Measurements from ENCODE around the gene NDST4. TPM values are rescaled to one million over a fixed set of nuclear protein-coding genes. Genes with fewer than 3 reads are reported as not detected.

Gene NDST4
- total RNA-seq, 1 experiment from 2014 or later: 0.07 TPM

DNA sequence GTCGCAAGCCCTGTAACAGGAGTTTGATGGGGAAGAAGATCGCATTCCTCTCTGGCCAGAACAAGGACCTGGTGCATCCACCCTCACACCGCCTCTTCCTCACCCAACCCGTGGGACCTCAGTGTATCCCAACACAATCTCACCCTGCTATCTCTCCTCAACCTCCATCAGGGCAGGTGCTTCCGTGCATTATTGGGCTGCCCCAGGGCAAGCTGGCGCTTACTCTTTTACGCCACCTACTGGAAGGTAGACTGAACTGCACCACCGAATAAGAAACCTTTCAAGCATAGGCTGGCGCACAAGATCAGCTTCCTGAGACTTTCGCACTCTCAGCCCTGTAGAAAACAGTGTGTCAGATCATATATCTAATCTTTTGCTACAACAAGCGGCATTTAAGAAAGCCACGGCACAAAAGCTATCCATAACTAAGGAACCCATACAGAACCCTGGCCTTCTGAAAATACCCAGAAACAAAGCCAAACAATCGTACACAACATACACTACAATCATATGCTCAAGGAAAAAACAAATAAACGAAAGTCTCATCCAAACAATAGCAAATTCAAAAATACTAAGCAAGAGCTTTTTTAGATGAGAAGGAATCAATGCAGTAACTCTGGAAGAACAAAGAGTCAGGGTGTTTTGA lies 305.5 kb downstream of the NDST4 start:
- DNase-seq (ENCODE audit: extremely low read depth, low read depth): peak; percentile 36

DNA sequence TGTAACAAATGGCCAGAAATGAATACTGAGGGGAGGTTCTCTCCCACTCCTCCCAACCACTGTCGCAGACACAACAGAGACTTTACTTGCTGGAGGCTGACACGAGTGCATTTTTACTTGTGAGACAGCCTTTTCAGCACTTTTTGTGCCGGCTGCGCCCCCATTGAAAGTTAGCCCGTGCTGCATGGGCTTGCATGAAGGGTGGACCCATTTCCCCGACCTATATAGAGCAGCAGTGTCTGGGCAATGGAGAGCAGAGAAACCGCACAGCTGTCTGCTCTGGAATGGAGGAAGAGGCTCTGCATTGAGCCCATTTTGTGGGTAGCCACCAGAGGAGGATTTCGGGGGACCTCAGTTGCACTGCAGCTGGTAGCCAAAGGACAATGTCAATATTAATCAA lies 306.1 kb downstream of the NDST4 start:
- no peak for DNase-seq (ENCODE audit: extremely low read depth, low read depth)

GRCh38 chr4:114791976-114792375 lies 321.4 kb downstream of the NDST4 start:
- DNase-seq (ENCODE audit: extremely low read depth, low read depth): no peak

- no peak for DNase-seq (ENCODE audit: extremely low read depth, low read depth)
Observed at GRCh38 chr4:114785570-114785969, 327.9 kb downstream of the NDST4 start.

DNA sequence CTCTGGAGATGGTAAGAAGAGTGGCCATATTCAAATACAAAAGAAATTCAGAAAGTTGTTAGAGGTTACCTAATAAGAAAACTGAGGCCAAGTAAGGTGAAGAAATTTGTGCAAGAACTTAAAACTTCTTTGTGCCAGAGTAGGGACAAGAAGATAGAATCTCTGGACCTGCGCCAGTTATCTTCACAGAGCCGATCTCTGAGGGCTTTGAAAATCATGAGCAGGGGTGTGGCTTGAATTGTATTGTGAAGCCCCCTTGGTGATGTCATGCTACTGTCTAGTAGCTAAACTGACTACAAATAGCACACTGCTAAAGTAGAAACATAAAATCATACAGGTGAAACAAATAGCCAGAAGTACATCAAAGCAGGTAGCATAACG lies 330.2 kb downstream of the NDST4 start:
- no peak for DNase-seq (ENCODE audit: extremely low read depth, low read depth)

GRCh38 chr4:114782415-114783214 lies 330.8 kb downstream of the NDST4 start:
- no peak for DNase-seq (ENCODE audit: extremely low read depth, low read depth)

DNA sequence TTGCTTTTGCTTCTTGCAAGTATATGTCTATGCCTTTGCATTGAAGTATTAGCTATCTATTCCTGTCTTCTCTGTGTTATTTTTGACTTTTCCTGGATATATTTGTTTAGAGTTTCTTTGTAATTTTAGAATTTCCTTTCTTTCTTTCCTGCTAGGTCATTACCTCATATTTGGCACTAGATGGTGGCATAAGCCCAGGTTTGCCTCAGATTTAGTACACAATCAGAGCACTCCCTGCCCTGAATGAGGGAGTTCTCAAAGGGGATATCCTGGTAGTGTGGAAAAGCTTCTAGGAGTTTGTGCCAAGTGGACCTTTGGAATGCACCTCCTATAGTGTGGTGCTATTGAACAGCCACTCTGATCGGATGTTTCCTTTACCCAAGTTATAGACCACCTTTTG lies 333.2 kb downstream of the NDST4 start:
- peak; percentile 20 for DNase-seq (ENCODE audit: extremely low read depth, low read depth)

Small RNA genes lying within 50 kb of the gene (small RNA-seq; reads per million reads assigned to genes)
- 0 reads per million in 2 experiments for gene RN7SL808P
